ENCODE results near the gene MUCL1. TPM values are rescaled to one million over a fixed set of nuclear protein-coding genes. Genes with fewer than 3 reads are reported as not detected.

The MUCL1 gene
- total RNA-seq, 1 experiment from 2014 or later, result not detected

DNA sequence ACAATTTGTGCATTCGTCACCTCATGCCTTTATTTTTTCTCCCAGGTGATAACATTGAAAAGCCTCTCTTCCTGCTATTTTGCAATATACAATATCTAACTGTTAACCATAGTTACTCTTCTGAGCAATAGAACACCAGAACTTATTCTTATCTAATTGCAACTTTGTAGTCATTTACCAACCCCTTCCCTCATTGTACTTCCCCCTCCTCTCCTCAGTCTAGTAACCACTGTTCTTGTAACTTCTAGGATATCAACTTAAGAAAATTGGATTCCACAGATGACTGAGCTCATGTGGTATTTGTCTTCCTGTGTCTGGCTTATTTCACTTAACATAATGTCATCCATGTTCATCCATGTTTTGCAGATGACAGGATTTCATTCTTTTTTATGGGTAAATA is 7.6 kb downstream of the MUCL1 start:
- intact Hi-C loops (cut with micrococcal nuclease; ENCODE audit: unreplicated experiment), result no loop called here
- no peaks in the 10 kb centered on the region for H3K4me1 ChIP-seq (ENCODE audit: control insufficient read depth, insufficient read depth, low read length)
- no TSS peak for BruUV-seq (replicated peaks)
- ATAC-seq (no peak), DNase-seq (ENCODE audit: low read depth, low spot score) (no peak)
- no peaks in the 10 kb centered on the region for H3K36me3 ChIP-seq (ENCODE audit: control insufficient read depth, insufficient read depth, low read length)
- TF ChIP-seq SIN3A (IDR thresholded peaks at IDR 0.05; ENCODE audit: borderline replicate concordance, insufficient read depth, low read depth, low read length) (no peak), POLR2AphosphoS5 (IDR thresholded peaks at IDR 0.05; ENCODE audit: low read depth, low read length) (no peak), TCF7L2 (IDR thresholded peaks at IDR 0.05; ENCODE audit: low read depth, low read length) (no peak)
- TF ChIP-seq, protein P1, sequence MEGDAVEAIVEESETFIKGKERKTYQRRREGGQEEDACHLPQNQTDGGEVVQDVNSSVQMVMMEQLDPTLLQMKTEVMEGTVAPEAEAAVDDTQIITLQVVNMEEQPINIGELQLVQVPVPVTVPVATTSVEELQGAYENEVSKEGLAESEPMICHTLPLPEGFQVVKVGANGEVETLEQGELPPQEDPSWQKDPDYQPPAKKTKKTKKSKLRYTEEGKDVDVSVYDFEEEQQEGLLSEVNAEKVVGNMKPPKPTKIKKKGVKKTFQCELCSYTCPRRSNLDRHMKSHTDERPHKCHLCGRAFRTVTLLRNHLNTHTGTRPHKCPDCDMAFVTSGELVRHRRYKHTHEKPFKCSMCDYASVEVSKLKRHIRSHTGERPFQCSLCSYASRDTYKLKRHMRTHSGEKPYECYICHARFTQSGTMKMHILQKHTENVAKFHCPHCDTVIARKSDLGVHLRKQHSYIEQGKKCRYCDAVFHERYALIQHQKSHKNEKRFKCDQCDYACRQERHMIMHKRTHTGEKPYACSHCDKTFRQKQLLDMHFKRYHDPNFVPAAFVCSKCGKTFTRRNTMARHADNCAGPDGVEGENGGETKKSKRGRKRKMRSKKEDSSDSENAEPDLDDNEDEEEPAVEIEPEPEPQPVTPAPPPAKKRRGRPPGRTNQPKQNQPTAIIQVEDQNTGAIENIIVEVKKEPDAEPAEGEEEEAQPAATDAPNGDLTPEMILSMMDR (IDR thresholded peaks at IDR 0.05), result no peak
- TF ChIP-seq, protein P2, sequence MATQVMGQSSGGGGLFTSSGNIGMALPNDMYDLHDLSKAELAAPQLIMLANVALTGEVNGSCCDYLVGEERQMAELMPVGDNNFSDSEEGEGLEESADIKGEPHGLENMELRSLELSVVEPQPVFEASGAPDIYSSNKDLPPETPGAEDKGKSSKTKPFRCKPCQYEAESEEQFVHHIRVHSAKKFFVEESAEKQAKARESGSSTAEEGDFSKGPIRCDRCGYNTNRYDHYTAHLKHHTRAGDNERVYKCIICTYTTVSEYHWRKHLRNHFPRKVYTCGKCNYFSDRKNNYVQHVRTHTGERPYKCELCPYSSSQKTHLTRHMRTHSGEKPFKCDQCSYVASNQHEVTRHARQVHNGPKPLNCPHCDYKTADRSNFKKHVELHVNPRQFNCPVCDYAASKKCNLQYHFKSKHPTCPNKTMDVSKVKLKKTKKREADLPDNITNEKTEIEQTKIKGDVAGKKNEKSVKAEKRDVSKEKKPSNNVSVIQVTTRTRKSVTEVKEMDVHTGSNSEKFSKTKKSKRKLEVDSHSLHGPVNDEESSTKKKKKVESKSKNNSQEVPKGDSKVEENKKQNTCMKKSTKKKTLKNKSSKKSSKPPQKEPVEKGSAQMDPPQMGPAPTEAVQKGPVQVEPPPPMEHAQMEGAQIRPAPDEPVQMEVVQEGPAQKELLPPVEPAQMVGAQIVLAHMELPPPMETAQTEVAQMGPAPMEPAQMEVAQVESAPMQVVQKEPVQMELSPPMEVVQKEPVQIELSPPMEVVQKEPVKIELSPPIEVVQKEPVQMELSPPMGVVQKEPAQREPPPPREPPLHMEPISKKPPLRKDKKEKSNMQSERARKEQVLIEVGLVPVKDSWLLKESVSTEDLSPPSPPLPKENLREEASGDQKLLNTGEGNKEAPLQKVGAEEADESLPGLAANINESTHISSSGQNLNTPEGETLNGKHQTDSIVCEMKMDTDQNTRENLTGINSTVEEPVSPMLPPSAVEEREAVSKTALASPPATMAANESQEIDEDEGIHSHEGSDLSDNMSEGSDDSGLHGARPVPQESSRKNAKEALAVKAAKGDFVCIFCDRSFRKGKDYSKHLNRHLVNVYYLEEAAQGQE (IDR thresholded peaks at IDR 0.05; ENCODE audit: insufficient read depth in 1 of 2, low read depth in 2 of 2, low read length in 1 of 2), result no peak
- H3K27ac ChIP-seq (ENCODE audit: low read length), result no peak overlapping the region
- no peak overlapping the region for H3K4me3 ChIP-seq (ENCODE audit: low read depth in 2 of 2, low read length in 2 of 2)
- no peaks in the 10 kb centered on the region for H3K9me3 ChIP-seq (ENCODE audit: control insufficient read depth, insufficient read depth, low read depth, low read length)
- in situ Hi-C loops (cut with HindIII; ENCODE audit: low pct_unique_long_range_greater_than_20kb, low sequenced_read_pairs), result no loop called here
- CTCF ChIA-PET, result no interaction called here
- POLR2A ChIA-PET, result no interaction called here
- peaks cover 10% of the 10 kb centered on the region for H3K27me3 ChIP-seq (ENCODE audit: control insufficient read depth, insufficient read depth, low read length)

DNA sequence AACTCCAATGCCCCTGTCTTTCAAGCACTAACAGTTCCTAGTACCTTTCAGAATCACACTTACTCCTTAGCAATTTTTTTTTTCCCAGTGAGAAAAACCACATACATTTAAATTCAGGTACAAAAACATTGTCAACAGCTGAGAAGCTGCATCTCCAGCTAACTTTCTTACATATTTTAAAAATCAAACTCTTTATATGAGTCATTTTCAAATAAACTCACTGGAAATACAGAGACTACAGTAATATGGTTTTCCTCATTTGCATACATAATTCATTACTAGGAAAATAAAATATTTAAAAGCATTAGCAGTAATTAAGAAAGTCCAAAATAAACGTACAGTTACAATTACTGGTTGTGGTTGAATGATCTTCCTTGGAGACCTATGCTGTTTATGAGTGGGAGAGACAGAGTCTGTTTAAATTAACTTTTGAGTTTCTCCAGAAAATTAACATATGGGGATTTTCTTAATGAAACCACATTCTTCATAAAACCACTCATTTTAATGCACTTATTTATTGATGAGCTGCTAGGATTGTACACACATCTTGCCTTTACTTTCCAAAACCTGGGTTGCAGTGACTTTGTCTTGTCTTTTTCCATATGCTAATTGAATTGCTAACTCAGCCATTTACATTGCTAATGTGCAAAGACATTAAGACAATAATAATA is 9.8 kb downstream of the MUCL1 start:
- TF ChIP-seq TCF7L2 (IDR thresholded peaks at IDR 0.05; ENCODE audit: low read depth, low read length), result no peak
- TF ChIP-seq POLR2AphosphoS5 (IDR thresholded peaks at IDR 0.05; ENCODE audit: low read depth, low read length), result no peak
- TF ChIP-seq, protein P2 (IDR thresholded peaks at IDR 0.05; ENCODE audit: insufficient read depth in 1 of 2, low read depth in 2 of 2, low read length in 1 of 2), result no peak
- TF ChIP-seq SIN3A (IDR thresholded peaks at IDR 0.05; ENCODE audit: borderline replicate concordance, insufficient read depth, low read depth, low read length), result no peak
- TF ChIP-seq, protein P1 (IDR thresholded peaks at IDR 0.05), result no peak
- Histone ChIP-seq H3K36me3 (ENCODE audit: control insufficient read depth, insufficient read depth, low read length) (no peaks in the 10 kb centered on the region), H3K27ac (ENCODE audit: low read length) (no peak overlapping the region), H3K4me1 (ENCODE audit: control insufficient read depth, insufficient read depth, low read length) (no peaks in the 10 kb centered on the region), H3K9me3 (ENCODE audit: control insufficient read depth, insufficient read depth, low read depth, low read length) (no peaks in the 10 kb centered on the region), H3K27me3 (ENCODE audit: control insufficient read depth, insufficient read depth, low read length) (peaks cover 2% of the 10 kb centered on the region), H3K4me3 (ENCODE audit: low read depth in 2 of 2, low read length in 2 of 2) (no peak overlapping the region)
- in situ Hi-C loops (cut with HindIII; ENCODE audit: low pct_unique_long_range_greater_than_20kb, low sequenced_read_pairs), result no loop called here
- ChIA-PET POLR2A (no interaction called here), CTCF (no interaction called here)
- intact Hi-C loops (cut with micrococcal nuclease; ENCODE audit: unreplicated experiment), result no loop called here
- no peak for DNase-seq (ENCODE audit: low read depth, low spot score)
- ATAC-seq, result no peak
- no TSS peak for BruUV-seq (replicated peaks)

All from Panc1 (cell line).